ENCODE measurements around the gene DNER. TPM values are rescaled to one million over a fixed set of nuclear protein-coding genes. Genes with fewer than 3 reads are reported as not detected.

The DNER gene
- total RNA-seq, 1 donor from 2014 or later, result 0.10 TPM

- no peak for ATAC-seq
- no peak for DNase-seq (ENCODE audit: low spot score)
Measured at GRCh38 chr2:229675569-229675968, 38.8 kb downstream of the DNER start.

DNA sequence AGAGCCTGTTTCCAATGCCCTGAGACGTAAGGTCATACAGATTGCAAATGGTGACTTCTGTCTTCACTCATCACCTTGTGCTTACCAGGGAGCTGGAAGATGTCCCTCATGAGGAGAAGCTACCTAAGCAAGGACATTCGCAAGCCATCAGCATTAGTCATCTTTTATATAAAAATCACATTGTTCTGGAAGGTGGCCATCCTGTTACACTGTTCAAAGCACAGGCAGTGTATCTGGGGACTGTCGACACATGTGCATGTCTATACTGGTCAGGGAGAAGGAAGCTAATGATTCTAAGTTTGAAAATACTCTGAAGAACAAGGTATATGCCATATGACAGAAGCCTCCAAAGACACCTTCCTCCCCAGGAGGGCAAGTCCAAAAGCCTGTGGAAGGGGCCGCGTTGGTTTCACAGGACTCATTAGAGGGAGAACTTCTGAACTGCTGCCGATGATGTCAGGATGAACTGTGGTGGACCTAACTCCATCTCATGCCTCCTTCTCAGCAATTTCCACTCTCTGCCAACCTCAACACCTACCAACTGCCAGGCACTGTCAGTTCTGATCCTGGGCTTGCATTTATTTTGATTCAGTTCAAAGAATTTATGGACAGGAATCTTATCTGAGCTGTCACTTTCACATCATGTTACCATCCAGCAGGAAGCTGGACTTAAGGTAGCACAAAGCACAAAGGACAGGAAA lies 39.4 kb downstream of the DNER start:
- DNase-seq (ENCODE audit: low spot score) (no peak), ATAC-seq (no peak)

- ATAC-seq (no peak), DNase-seq (ENCODE audit: low spot score) (no peak)
Measured at GRCh38 chr2:229673676-229674075, 40.7 kb downstream of the DNER start.

DNA sequence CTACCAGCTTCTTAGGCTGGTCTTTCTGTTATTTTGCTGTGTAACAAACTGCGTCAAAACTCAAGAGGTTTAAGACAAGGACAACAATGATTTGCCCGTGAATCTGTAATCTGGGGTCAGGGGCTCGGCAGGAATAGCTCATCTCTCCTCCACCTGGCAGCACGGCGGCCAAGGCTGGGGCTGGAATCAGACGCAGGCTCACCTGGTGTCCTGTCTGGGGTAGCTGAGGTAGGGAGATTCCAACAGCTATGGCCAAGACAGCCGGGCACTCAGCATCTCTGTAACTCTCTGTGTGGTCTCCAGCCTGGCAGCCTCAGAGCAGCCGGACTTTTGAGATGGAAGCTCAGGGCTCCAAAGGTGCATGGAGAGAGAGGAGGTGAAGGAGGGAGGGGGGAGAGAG lies 42.3 kb downstream of the DNER start:
- no peak for DNase-seq (ENCODE audit: low spot score)
- ATAC-seq, result no peak

DNA sequence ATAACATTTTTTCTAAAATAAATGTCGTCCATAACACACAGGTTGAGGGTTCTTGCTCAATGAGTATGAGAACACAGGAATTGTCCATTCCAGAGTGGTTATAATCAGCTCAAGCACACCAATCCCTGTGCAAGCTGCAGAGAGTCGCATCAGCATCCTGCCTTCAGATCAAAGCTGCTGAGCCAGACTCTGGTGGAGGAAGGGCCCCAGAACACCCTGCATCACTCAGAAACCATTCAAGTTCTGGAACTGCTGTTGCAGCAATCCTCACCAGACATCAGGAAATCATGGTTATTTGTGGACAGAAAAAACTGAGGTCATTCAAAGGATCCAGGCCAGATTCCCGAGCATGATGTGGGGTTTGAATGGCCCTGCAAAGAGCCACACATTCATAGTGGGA lies 44.5 kb downstream of the DNER start:
- DNase-seq (ENCODE audit: low spot score) (no peak), ATAC-seq (no peak)

- no peak for ATAC-seq
- DNase-seq (ENCODE audit: low spot score), result no peak
Measured at GRCh38 chr2:229666811-229667210, 47.5 kb downstream of the DNER start.

DNA sequence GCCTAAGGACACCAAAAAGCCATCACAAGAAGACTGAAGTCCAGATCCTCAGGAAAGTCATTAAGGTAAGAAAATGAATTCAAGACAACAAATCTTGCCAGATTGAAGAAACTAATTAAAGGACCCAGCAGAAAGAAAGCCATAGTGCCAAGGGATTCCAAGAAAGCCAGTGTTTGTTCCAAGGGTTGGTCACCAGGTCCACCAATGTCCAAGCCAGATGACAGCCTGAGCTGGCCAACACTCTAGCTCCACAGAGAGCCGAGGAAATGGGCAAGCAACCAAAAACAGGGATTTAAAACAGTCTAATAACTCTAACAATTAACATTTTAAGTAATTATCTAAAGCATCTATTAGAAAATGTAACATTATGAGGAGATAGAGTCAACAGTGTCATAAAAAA lies 49.2 kb downstream of the DNER start:
- DNase-seq (ENCODE audit: low spot score), result no peak
- ATAC-seq, result no peak

GRCh38 chr2:229661478-229661877 lies 52.9 kb downstream of the DNER start:
- DNase-seq (ENCODE audit: low spot score), result no peak
- no peak for ATAC-seq

DNA sequence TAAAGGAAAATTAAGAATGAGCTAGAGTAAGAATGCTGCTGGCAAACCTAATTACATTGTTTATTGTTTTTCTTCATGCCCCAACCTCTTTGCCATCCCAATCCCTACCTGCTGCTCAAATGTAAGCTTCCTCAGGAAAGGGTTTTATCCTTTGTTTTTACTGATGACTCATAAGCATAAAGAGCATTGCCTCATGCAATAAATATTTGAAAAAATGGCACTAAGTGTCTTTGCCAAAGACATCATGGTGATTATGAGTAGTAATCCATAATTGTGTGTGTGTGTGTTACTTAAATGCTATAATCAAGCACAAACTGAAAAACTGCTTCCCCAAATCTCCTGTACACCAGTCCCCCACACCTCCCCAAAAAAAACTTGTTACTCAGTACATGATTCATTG lies 53.4 kb downstream of the DNER start:
- DNase-seq (ENCODE audit: low spot score) (no peak), ATAC-seq (no peak)

DNA sequence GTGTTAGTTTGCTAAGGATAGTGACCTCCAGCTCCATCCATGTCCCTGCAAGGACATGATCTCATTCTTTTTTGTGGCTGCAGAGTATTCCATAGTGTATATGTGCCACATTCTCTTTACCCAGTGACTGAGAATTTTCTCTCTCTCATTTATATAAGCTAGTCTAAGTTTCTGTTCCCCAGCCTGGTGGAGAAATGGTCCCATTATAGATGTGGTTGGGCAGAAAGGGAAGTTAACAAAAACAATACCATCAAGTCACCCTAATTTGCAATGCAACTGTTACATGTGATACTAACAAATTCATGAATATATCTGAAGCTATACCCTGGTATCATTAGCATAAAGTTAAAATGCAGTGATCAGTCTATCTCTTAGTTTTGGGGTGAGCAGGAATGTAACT lies 54.0 kb downstream of the DNER start:
- ATAC-seq (no peak), DNase-seq (ENCODE audit: low spot score) (no peak)

DNA sequence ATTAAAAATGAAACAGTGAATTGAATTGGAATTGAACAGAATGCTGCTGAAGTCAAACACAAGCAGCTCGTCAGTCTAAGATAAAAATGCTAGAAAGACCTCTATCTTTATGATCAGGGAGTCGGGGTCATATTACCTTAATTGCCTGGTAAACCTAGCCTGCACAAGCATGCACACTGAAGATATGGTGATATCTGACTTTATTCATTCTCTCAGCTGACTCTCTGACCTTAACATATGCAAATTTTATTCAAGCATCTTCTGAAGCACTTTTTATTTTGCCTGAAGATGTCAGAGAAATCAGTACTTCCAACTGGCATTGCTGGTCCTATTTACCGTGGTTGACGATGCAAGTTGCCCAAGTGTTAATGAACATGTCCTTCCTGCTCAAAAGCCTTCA lies 56.4 kb downstream of the DNER start:
- ATAC-seq (no peak), DNase-seq (ENCODE audit: low spot score) (no peak)

- DNase-seq (ENCODE audit: low spot score) (no peak), ATAC-seq (no peak)
Measured at GRCh38 chr2:229654437-229654836, 59.9 kb downstream of the DNER start.

- ATAC-seq, result no peak
- no peak for DNase-seq (ENCODE audit: low spot score)
Measured at GRCh38 chr2:229653531-229653930, 60.8 kb downstream of the DNER start.

DNA sequence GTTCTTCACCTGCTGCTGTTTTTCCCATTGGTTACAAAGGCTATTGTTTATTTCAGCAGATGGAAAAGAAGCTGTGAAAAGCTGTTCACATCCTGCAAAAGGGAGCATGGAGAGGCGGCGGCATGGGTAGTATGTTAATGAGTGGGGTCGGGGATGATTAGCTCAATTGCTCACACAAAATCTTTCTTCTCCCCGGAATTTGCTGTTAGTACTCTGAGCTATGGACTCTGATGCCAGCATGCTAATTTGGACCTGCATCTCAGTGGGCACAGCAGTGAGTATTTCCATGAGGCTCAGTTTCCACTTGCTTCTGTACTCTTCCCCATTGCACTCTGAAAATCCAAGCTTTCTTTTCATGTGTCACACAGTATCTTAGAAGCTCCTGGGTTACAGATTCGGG lies 61.6 kb downstream of the DNER start:
- DNase-seq (ENCODE audit: low spot score) (no peak), ATAC-seq (no peak)

DNA sequence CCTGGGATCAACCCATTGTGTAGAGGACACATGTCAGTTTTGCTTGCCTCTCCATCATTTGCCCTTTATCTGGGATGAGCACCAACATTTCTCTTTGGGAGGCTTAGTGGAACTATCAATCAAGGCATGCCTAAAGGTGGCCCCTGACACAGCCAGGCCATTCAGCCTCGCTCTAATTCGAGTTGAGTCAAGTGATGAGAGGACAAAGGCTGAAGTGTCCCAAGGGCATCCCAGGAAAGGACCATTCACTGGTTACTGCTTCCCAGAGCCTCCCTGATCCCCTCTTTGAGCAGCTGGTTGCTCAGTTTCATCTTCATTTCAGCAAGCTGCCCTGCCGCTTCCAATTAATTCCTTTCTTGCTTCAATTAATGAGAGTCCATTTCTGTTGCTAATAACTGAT lies 63.5 kb downstream of the DNER start:
- no peak for ATAC-seq

GRCh38 chr2:229650059-229650458 lies 64.3 kb downstream of the DNER start:
- ATAC-seq, result no peak
- no peak for DNase-seq (ENCODE audit: low spot score)

More for the DNA sequence above, 63.5 kb downstream of the DNER start:
- DNase-seq (ENCODE audit: low spot score), result no peak

DNA sequence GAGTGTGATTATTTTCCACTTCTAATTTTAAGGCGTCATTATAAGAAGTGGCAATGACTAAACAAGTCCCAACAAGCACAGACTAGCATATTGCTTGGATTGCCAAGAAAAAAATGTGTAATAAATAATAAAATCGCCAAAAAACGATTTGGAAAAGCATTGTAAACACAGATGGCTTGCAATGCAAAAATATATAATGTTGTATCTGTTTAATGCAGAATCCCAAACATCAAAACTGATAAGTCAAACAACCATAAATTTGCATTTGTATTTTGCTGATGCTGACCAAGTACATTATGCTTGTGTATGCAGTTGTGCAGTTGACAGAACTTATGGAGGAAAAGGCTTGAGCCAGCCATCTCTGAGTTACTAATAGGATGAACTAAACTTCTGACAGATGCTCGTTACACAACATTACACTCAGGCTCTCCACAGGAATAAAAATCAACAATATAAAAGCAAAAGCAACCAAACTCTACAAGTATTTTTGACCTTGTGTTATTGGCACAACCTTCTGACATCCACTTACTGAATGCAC lies 68.1 kb downstream of the DNER start:
- DNase-seq (ENCODE audit: low spot score), result no peak
- no peak for ATAC-seq

GRCh38 chr2:229642371-229642770 lies 72.0 kb downstream of the DNER start:
- ATAC-seq (peak; percentile 92), DNase-seq (ENCODE audit: low spot score) (peak; percentile 55)

GRCh38 chr2:229641676-229642075 lies 72.7 kb downstream of the DNER start:
- no peak for DNase-seq (ENCODE audit: low spot score)
- no peak for ATAC-seq

DNA sequence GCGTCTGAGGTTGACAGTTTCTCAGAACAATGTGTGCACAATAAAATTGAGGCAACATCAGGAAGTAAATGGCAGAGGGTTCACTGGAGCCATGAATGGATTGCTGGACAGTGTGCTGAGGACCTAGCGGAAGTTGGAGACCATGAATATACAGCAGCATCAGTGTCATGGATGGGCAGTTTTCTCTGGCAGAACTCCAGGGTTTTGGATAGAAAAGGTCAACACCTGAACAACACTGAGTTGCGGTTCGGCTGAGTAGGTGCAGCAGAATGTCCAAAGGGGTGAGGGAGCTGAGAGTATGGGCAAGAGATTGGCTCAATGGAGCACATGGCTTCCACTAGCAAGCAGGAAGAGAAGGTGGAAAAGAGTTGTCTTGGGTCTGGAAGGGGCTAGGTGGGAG lies 73.7 kb downstream of the DNER start:
- ATAC-seq (no peak), DNase-seq (ENCODE audit: low spot score) (no peak)

DNA sequence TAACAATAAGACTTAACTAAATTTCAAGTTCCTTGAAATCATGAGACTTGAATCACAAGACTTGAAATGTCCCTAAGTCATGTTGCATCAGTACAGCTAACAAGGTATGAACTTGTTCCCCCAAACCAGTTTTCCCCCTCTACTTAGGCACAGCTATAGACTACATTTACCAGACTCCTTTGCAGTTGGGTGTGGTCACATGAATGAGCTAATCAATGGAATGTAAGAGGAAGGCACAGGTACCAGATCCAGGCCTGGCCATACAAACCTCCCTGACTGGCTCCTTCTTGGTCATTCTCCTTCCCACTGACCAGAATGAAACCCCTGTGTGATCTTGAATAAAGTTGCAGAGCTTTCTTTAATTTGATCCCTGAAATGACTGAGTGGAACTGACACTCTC lies 77.8 kb downstream of the DNER start:
- ATAC-seq (no peak), DNase-seq (ENCODE audit: low spot score) (no peak)

DNA sequence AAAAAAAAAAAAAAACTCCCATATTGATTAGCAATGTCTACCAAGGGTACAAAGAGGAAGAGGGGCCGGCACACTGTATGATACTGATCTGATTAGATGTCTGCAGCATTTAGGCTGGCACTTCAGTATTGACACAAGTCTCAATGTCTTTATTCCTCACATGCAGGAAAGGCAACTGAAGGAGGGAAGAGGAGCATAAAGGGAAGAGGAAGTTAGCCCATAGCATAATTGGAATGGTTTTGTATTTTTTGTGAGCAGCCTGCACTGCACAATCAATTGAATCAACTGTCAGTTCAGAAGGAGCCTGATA lies 79.0 kb downstream of the DNER start:
- DNase-seq (ENCODE audit: low spot score) (no peak), ATAC-seq (no peak)

DNA sequence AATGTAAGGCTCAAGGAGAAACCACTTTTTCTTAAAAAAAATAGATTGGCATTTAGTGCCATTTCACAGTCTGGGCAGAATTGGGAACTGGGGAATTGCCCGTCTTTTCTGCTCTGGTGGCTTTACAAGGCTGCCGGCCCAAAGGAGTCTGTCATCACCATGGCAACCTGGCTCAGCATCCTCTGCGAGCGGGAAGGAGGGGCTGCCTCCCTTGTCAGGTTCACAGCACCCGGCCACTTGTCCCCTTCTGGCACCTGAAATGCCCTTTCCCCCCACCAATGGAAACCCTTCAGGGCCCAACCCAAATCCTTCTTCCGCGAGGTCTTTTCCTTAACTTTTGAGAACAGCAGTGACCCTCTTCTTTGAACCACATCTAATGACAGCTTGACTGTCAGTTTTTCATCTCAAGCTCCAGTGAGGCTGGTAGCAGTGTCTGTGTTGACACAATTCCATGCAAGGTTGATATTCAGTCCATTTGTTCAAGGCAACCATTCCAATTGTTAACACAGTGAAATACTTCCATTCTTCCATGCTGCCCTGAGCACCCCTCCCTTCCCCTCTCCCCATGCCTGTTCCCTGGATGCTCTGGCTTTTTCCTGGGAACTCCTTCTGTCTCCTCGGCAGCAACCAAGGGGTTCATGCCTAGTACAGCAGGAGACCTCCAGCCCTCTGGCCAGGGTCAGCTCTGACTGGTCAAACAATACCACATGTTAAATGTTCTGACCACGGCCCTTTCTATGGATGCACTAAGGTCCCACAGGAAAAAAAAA lies 79.6 kb downstream of the DNER start:
- no peak for DNase-seq (ENCODE audit: low spot score)
- ATAC-seq, result no peak
